HG02610 (cell line): ENCODE data around the gene NFYB.
"Not testable (repeated sequence)": the region's sequence is repeated elsewhere in the genome, so short reads cannot be mapped to it uniquely, and the experiment has no call there.

ENCODE experiments used
- ATAC-seq: cut with Tn5 transposase; IDR thresholded peaks from one replicate; pipeline ENCODE4 v1.9.1; 2021; ENCODE audit warnings: mild to moderate bottlenecking, moderate library complexity; ENCODE audit not compliant: unreplicated experiment

NFYB gene

GRCh38 chr12:104115587-104115975 is 22.4 kb downstream of the NFYB start:
- no peak for ATAC-seq

GRCh38 chr12:104114834-104115586 is 23.0 kb downstream of the NFYB start:
- not testable (repeated sequence) for ATAC-seq

GRCh38 chr12:104109446-104110271 is 28.4 kb downstream of the NFYB start:
- no peak for ATAC-seq

- ATAC-seq: no peak
Observed at GRCh38 chr12:104108755-104109445, 29.1 kb downstream of the NFYB start.

- ATAC-seq: no peak
Observed at GRCh38 chr12:104106965-104107364, 31.0 kb downstream of the NFYB start.

- ATAC-seq: no peak
Observed at GRCh38 chr12:104105461-104105860, 32.5 kb downstream of the NFYB start.

- no peak for ATAC-seq
Observed at GRCh38 chr12:104097954-104098353, 40.1 kb downstream of the NFYB start.

GRCh38 chr12:104095289-104095688 is 42.7 kb downstream of the NFYB start:
- no peak for ATAC-seq

GRCh38 chr12:104094284-104094683 is 43.7 kb downstream of the NFYB start:
- ATAC-seq: no peak

GRCh38 chr12:104091136-104091535 is 46.9 kb downstream of the NFYB start:
- ATAC-seq: no peak

GRCh38 chr12:104090685-104091084 is 47.3 kb downstream of the NFYB start:
- ATAC-seq: no peak

GRCh38 chr12:104083769-104084475 is 54.1 kb downstream of the NFYB start:
- peak; percentile 95 for ATAC-seq

- ATAC-seq: no peak
Observed at GRCh38 chr12:104080764-104081163, 57.2 kb downstream of the NFYB start.

- no peak for ATAC-seq
Observed at GRCh38 chr12:104079024-104079423, 59.0 kb downstream of the NFYB start.

GRCh38 chr12:104073699-104074098 is 64.3 kb downstream of the NFYB start:
- no peak for ATAC-seq

- no peak for ATAC-seq
Observed at GRCh38 chr12:104072099-104072498, 65.9 kb downstream of the NFYB start.
